GM23338 (cell line): ENCODE data around the gene ADIPOR2. TPM values are rescaled to one million over a fixed set of nuclear protein-coding genes. Genes with fewer than 3 reads are reported as not detected.

Experiments used
- ATAC-seq: fragments of 200-7000 bp; cut with Tn5 transposase; 3 replicates; pipeline ENCODE4 v1.9.1; 2020
- DNase-seq: peaks from one replicate; pipeline ENCODE4 v3.0.0-alpha.2; 2015; ENCODE audit warnings: low spot score
- H2AFZ ChIP-seq: fragments of 200-600 bp; sonication (generic); 2 replicates; pipeline ENCODE4 v1.8.0; 2016; ENCODE audit warnings: antibody characterized with exemption, mild to moderate bottlenecking, moderate library complexity
- H3F3A ChIP-seq: fragments of 200-600 bp; sonication (generic); replicated peaks from 2 replicates; pipeline ENCODE4 v1.8.0; 2017; ENCODE audit warnings: antibody characterized with exemption, mixed run types, low read depth
- H3K27ac ChIP-seq: fragments of 200-600 bp; sonication (generic); 2 replicates; pipeline ENCODE4 v1.6.1; 2016; ENCODE audit warnings: low read depth
- H3K27me3 ChIP-seq: fragments of 200-600 bp; sonication (generic); 2 replicates; pipeline ENCODE4 v1.8.0; 2016; ENCODE audit warnings: mild to moderate bottlenecking, mixed run types, moderate library complexity; ENCODE audit not compliant: insufficient read depth
- H3K36me3 ChIP-seq: fragments of 200-600 bp; sonication (generic); 2 replicates; pipeline ENCODE4 v1.8.0; 2016; ENCODE audit warnings: mild to moderate bottlenecking; ENCODE audit not compliant: insufficient read depth
- H3K4me1 ChIP-seq: fragments of 200-600 bp; sonication (generic); 2 replicates; pipeline ENCODE4 v1.8.0; 2016; ENCODE audit warnings: mild to moderate bottlenecking, moderate library complexity; ENCODE audit not compliant: insufficient read depth
- H3K4me2 ChIP-seq: fragments of 200-600 bp; sonication (generic); 2 replicates; pipeline ENCODE4 v1.7.1; 2017; ENCODE audit warnings: mixed run types
- H3K4me3 ChIP-seq: fragments of 200-600 bp; sonication (generic); 2 replicates; pipeline ENCODE4 v1.6.1; 2016; ENCODE audit warnings: mixed run types
- H3K79me2 ChIP-seq: fragments of 200-600 bp; sonication (generic); replicated peaks from 2 replicates; pipeline ENCODE4 v1.8.0; 2017; ENCODE audit warnings: mild to moderate bottlenecking; ENCODE audit not compliant: insufficient read depth
- H3K9me2 ChIP-seq: fragments of 200-600 bp; sonication (generic); 2 replicates; pipeline ENCODE4 v1.8.0; 2017; ENCODE audit not compliant: insufficient read depth
- H4K20me1 ChIP-seq: fragments of 200-600 bp; sonication (generic); replicated peaks from 2 replicates; pipeline ENCODE4 v1.8.0; 2017; ENCODE audit warnings: mild to moderate bottlenecking; ENCODE audit not compliant: insufficient read depth
- H3K27ac Mint-ChIP-seq: 2 replicates; pipeline ENCODE4 v1.8.0; 2020; ENCODE audit warnings: inconsistent platforms, mild to moderate bottlenecking, moderate library complexity, mixed read lengths
- H3K27me3 Mint-ChIP-seq: 3 replicates; pipeline ENCODE4 v1.8.0; 2022; ENCODE audit warnings: low read depth, mild to moderate bottlenecking, moderate library complexity, mixed read lengths, inconsistent platforms; ENCODE audit not compliant: insufficient read depth, poor library complexity
- H3K36me3 Mint-ChIP-seq: 3 replicates; pipeline ENCODE4 v1.8.0; 2021; ENCODE audit warnings: low read depth, mild to moderate bottlenecking, inconsistent platforms, moderate library complexity, mixed read lengths
- H3K4me1 Mint-ChIP-seq: 3 replicates; pipeline ENCODE4 v1.8.0; 2020; ENCODE audit warnings: mild to moderate bottlenecking, inconsistent platforms, mixed read lengths
- H3K4me3 Mint-ChIP-seq: 3 replicates; pipeline ENCODE4 v1.8.0; 2021; ENCODE audit warnings: moderate library complexity, mild to moderate bottlenecking, inconsistent platforms, mixed read lengths
- H3K9me3 Mint-ChIP-seq: 3 replicates; pipeline ENCODE4 v1.8.0; 2020; ENCODE audit warnings: moderate library complexity, mild to moderate bottlenecking, inconsistent platforms, mixed read lengths
- CREB1 ChIP-seq: fragments of 250-450 bp; sonication (Bioruptor Pico); IDR thresholded peaks from 2 replicates; pipeline ENCODE4 v1.5.0; 2020; ENCODE audit warnings: low read depth, mild to moderate bottlenecking, moderate library complexity
- CTCF ChIP-seq, 2 experiments: fragments of 200-600 bp in 1 of 2; sonication (generic) in 1 of 2; conservative IDR thresholded peaks; 2 replicates each; pipeline versions ENCODE4 v1.5.1 to v1.6.1; 2016 to 2017; ENCODE audit warnings: antibody characterized with exemption in 2 of 2, low read depth in 2 of 2, mild to moderate bottlenecking in 2 of 2, moderate library complexity in 1 of 2
- EZH2 ChIP-seq: fragments of 200-600 bp; sonication (generic); IDR thresholded peaks from one replicate; pipeline ENCODE4 v1.8.0; 2017; ENCODE audit warnings: antibody characterized with exemption, mild to moderate bottlenecking, low read depth; ENCODE audit not compliant: unreplicated experiment
- EZH2phosphoT487 ChIP-seq: fragments of 200-600 bp; sonication (generic); IDR thresholded peaks from one replicate; pipeline ENCODE4 v1.8.1; 2018; ENCODE audit warnings: antibody characterized with exemption; ENCODE audit not compliant: unreplicated experiment
- JUNB ChIP-seq: IDR thresholded peaks from one replicate; pipeline ENCODE4 v1.6.1; 2016; ENCODE audit warnings: antibody characterized with exemption; ENCODE audit not compliant: unreplicated experiment
- NANOG ChIP-seq: IDR thresholded peaks from 2 replicates; pipeline ENCODE4 v1.6.1; 2016; ENCODE audit warnings: antibody characterized with exemption, borderline replicate concordance
- POLR2AphosphoS5 ChIP-seq: IDR thresholded peaks from 2 replicates; pipeline ENCODE4 v1.6.1; 2016; ENCODE audit warnings: antibody characterized with exemption, low read depth
- ZNF114 ChIP-seq: fragments of 250-450 bp; sonication (Bioruptor Pico); IDR thresholded peaks from 2 replicates; pipeline ENCODE4 v1.5.0; 2020; ENCODE audit warnings: mild to moderate bottlenecking, moderate library complexity
- ZNF331 ChIP-seq: fragments of 250-450 bp; sonication (Bioruptor Pico); IDR thresholded peaks from 2 replicates; pipeline ENCODE4 v1.5.0; 2020; ENCODE audit warnings: low read depth, mild to moderate bottlenecking, moderate library complexity
- polyA plus RNA-seq: library from polyadenylated mRNA; unstranded; fragments of >200 nt; fragmentation: Nextera tagmentation; extraction: Ambion mirVana; gene quantifications from 2 replicates; pipeline ENCODE4 v1.2.1, GENCODE V29; 2016
- total RNA-seq: library from RNA; depleted of rRNA; stranded (reverse); fragments of >200 nt; shearing (Covaris generic); gene quantifications from 2 replicates; pipeline ENCODE4 v1.2.3, GENCODE V29; 2014

Gene ADIPOR2
- total and polyA plus RNA-seq, 2 experiments from 2014 or later, result 11.7 to 36.2 TPM

- Histone ChIP-seq H3K9me2 (no peaks in the 10 kb centered on the region), H3K4me1 (peaks cover 7% of the 10 kb centered on the region; the same call in 1 of the 2 replicates), H3F3A (0 out of 2 replicates have a peak, but pooled peaks cover under 1% of the 10 kb centered on the region), H3K4me2 (no peak overlapping the region), H3K36me3 (no peaks in the 10 kb centered on the region), H3K4me3 (no peak overlapping the region), H3K27me3 (peaks cover 25% of the 10 kb centered on the region), H3K27ac (no peak overlapping the region), H3K79me2 (no peaks in the 10 kb centered on the region), H4K20me1 (no peaks in the 10 kb centered on the region; the same call in 1 of the 2 replicates), H2AFZ (no peak overlapping the region)
- no peak overlapping the region for H3K27ac Mint-ChIP-seq
- ATAC-seq (no peak), DNase-seq (no peak)
- peaks cover 3% of the 10 kb centered on the region; the same call in 2 of the 3 replicates for H3K9me3 Mint-ChIP-seq
- H3K36me3 Mint-ChIP-seq, result no peaks in the 10 kb centered on the region
- H3K4me3 Mint-ChIP-seq, result no peak overlapping the region
- H3K27me3 Mint-ChIP-seq, result peaks cover 30% of the 10 kb centered on the region
- TF ChIP-seq NANOG, result no peak
- TF ChIP-seq JUNB, result no peak
- no peak for TF ChIP-seq EZH2phosphoT487
- TF ChIP-seq POLR2AphosphoS5, result no peak
- TF ChIP-seq CTCF (conservative IDR thresholded peaks at IDR 0.05; ENCODE audit: low read depth in 2 of 2), result no peak
- no peak for TF ChIP-seq ZNF114 (CRISPR knock-in tag)
- H3K4me1 Mint-ChIP-seq, result peaks cover 8% of the 10 kb centered on the region; the same call in 2 of the 3 replicates
Measured at GRCh38 chr12:1656902-1657301, 34.0 kb upstream of the ADIPOR2 start.

- H3K27me3 ChIP-seq, result peaks cover 25% of the 10 kb centered on the region
- no peaks in the 10 kb centered on the region; the same call in 1 of the 2 replicates for H4K20me1 ChIP-seq
- no peak overlapping the region for H3K4me2 ChIP-seq
- no peak overlapping the region for H3K4me3 ChIP-seq
- no peak overlapping the region for H3K27ac ChIP-seq
- H3F3A ChIP-seq, result 0 out of 2 replicates have a peak, but pooled peaks cover 3% of the 10 kb centered on the region
- H2AFZ ChIP-seq, result no peak overlapping the region
- TF ChIP-seq CREB1 (CRISPR knock-in tag) (no peak), ZNF331 (no peak), NANOG (no peak), EZH2 (no peak)
- no peaks in the 10 kb centered on the region for H3K36me3 ChIP-seq
- peaks cover 5% of the 10 kb centered on the region; the same call in 2 of the 3 replicates for H3K9me3 Mint-ChIP-seq
- H3K4me1 Mint-ChIP-seq, result peaks cover 8% of the 10 kb centered on the region; the same call in 2 of the 3 replicates
- H3K4me1 ChIP-seq, result peaks cover 7% of the 10 kb centered on the region; the same call in 1 of the 2 replicates
- H3K27me3 Mint-ChIP-seq, result peaks cover 26% of the 10 kb centered on the region
- DNase-seq (no peak), ATAC-seq (no peak)
- H3K9me2 ChIP-seq, result no peaks in the 10 kb centered on the region
- no peak overlapping the region for H3K4me3 Mint-ChIP-seq
- no peak overlapping the region for H3K27ac Mint-ChIP-seq
- H3K79me2 ChIP-seq, result no peaks in the 10 kb centered on the region
- H3K36me3 Mint-ChIP-seq, result no peaks in the 10 kb centered on the region
Measured at GRCh38 chr12:1657688-1658087, 33.2 kb upstream of the ADIPOR2 start.
